Fibroblast of pulmonary artery (primary cell): ENCODE results near the gene BACH2.

Experiments
- DNase-seq: peaks from one replicate; pipeline ENCODE4 v3.0.0-alpha.2; 2010; ENCODE audit warnings: low read depth
- H3K4me3 ChIP-seq: replicated peaks from 2 replicates; pipeline ENCODE4 v1.5.1; 2011; ENCODE audit warnings: low read depth, mild to moderate bottlenecking, control low read depth, low read length, moderate library complexity
- TF ChIP-seq, protein P1 (sequence below): IDR thresholded peaks from 2 replicates; pipeline ENCODE4 v1.5.1; 2011; ENCODE audit warnings: mild to moderate bottlenecking, control low read depth, low read length, inconsistent platforms; ENCODE audit errors: missing control alignments

BACH2 gene

DNA sequence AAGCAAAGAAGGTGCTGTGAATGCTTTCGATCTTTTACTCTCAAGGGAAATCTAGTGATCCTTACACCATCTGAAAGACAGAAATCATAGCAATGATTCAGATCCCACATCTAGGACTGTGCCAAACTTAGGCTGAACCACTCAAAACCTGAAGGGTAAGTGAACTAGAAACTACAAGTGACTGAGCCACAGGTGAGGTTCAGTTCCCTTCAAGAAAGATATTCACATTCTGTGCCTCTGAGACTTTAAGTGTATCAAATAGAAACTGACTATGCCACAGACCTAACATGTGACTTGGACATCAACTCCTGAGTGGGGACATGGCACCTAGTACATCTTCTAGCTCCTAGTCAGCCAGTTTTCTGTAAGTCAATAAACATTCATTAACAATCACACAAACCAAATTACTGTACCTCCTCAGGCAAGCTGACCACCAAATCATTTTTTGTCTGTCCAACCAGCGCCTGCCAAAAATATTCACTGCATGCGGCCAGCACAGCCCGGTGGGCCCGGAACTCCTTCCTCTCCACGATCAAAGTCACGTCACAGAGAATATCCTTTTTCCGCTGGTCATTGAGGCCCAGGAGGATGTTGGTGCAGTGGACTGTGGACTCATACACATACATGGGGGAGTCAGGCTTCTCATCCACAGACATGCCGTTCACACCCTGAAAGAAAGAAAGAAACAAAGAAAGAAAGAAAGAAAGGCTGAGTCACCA is 288.3 kb downstream of the BACH2 start:
- DNase-seq: no peak
- TF ChIP-seq, protein P1, sequence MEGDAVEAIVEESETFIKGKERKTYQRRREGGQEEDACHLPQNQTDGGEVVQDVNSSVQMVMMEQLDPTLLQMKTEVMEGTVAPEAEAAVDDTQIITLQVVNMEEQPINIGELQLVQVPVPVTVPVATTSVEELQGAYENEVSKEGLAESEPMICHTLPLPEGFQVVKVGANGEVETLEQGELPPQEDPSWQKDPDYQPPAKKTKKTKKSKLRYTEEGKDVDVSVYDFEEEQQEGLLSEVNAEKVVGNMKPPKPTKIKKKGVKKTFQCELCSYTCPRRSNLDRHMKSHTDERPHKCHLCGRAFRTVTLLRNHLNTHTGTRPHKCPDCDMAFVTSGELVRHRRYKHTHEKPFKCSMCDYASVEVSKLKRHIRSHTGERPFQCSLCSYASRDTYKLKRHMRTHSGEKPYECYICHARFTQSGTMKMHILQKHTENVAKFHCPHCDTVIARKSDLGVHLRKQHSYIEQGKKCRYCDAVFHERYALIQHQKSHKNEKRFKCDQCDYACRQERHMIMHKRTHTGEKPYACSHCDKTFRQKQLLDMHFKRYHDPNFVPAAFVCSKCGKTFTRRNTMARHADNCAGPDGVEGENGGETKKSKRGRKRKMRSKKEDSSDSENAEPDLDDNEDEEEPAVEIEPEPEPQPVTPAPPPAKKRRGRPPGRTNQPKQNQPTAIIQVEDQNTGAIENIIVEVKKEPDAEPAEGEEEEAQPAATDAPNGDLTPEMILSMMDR: no peak
- no peak overlapping the region for H3K4me3 ChIP-seq

DNA sequence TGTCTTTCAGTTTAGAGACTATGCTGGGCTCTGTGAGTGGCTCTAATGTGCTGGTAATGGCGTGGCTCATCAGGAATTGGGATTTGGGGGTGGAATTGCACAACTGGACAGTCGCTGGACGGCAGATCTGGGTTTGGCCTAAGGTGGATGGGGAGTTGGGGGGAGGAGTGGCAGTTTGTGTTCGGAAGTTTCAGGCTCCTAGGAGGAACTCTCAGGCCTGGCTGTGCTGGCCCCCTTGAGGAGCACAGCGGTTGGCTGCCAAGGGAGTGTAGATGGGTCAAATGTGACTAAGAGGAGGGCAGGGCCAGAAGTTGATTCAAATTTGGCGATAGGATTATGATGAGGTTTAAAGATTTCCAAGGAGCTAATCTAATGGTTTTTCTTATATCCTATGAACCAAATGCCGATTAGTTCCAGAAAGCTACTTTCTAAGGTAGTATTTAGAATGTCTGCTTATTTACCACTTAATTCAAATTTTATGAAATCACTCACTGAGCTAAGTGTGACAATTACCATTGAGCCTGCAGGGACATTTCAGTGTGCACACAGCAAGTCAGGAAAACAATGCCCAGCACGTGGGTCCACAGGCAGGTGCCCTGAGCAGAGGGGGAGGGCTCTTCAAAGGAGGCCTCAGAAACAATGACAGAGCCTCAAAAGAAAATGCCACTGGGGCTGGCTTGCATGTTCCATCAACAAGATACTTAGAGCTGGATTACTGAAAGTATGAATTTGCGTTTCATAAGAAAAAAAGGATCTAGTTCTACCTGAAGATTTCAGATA is 291.4 kb downstream of the BACH2 start:
- no peak overlapping the region for H3K4me3 ChIP-seq
- TF ChIP-seq, protein P1: no peak
- DNase-seq: no peak

DNA sequence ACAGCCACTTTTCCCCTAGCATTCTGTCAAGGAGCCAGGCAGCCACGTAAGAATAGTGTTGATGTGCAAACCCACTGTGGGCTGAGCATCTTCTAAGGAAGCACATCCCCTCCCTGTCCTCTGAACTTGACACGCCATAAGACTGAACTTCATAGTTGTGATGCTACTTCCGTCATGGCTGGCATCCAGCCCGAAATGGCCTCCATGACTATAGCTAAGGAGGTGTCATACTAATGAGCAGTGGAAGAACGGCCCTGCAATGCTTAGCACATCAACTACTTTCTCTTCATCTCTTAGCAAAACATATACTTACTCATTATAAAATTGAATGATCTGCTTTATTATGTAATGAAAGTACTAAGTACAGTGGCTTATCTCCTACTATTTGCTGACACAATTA is 292.1 kb downstream of the BACH2 start:
- H3K4me3 ChIP-seq: no peak overlapping the region
- DNase-seq: no peak
- TF ChIP-seq, protein P1: no peak

DNA sequence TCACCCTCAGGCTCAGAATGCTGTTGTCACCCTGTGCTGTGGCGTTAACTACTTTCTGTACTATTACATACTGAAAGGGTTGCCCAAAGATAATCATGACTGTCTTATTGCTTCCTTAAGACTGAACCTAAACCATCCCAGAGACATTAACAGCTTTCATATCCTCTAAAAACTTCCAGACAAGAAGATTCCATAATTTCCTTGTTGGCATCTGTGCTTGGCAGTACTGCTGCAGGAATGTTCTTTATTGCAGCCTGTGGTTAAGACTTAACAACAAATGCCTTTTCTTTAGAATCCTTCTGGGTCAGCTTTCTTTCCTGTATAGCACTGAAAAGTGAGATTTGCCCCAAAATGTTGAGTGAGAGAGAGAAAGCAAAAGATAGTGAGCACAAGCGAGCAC is 292.7 kb downstream of the BACH2 start:
- no peak overlapping the region for H3K4me3 ChIP-seq
- DNase-seq: no peak
- TF ChIP-seq, protein P1: no peak

DNA sequence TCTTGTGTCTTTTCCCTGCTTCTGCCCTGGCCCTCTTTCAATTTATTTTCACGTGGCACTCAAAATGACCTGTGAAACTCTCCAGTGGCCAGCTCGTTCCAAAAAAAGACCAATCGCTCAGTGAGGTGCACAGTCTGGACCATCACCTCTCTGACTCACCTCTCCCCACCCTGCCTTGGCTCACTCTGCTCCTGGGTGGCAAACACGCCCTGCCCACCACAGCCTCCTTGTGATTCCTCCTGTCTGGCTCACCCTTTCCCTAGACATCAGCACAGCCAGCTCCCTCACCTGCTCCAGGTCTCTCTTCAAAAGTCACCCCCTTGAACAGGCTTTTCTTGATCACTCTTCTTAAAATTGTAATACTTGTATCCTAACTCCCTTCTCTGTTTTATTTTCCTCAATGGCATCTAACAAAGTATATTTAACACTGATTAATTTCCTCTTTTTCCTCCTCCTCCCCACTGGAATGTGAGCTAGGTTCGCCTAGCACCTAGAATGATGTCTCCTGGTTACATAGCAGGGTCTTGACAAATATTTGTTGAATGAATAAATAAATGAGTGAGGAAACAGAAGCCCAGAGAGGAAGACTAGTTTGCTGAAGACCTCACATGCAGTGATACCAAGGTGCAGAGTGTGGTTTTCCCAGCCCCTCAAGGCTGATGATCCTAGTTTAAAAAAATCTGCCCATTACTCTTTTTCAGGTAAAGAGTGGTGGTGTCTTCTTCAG is 293.4 kb downstream of the BACH2 start:
- H3K4me3 ChIP-seq: no peak overlapping the region
- DNase-seq: no peak
- TF ChIP-seq, protein P1: no peak

DNA sequence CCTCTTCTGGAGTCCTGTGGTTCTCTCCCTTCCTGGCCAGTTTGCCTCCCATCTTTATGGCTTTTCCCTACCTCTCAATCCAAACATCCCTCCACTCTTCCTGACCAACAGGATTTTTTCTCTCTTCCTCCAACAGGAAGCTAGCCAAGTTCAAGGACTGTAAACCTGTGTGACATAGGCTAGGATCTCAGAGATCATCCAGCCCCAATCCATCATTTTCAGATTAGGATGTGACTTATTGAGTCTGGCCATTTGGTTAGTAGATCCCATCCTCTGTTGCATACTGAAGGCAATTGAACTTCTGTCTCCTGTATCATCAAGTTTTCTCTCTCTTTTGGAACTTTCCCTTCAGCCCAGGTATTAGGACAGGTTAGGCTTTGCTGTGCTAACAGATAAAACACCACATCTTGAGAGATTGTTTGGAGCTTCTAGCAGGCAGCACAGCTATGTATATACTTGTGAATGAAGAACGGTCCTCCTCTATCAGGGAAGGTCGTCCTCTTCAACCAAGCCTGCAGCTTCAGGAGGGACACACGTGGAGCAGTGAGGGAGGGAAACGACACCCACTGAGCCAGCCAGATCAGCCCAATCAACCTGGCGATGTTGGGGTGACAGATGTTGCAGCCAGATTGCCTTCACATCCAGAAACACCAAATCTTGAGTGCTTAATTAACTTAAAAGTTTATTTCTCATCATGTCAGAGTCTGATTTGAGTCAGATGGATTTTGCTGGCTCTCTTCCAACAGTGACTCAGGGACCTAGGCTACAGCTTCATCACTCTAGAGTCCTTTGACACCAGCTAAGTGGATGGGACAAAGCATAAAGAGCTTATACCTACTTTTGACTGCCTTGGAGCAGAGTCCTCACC is 295.5 kb downstream of the BACH2 start:
- TF ChIP-seq, protein P1: no peak
- DNase-seq: no peak
- H3K4me3 ChIP-seq: no peak overlapping the region
